ENCODE data around the gene HOMER3.
"Not testable (repeated sequence)": the region's sequence is repeated elsewhere in the genome, so short reads cannot be mapped to it uniquely, and the experiment has no call there.

Gene HOMER3

GRCh38 chr19:18922228-18922985 lies 18.6 kb downstream of the HOMER3 start:
- DNase-seq (ENCODE audit: low read depth) = no peak

DNA sequence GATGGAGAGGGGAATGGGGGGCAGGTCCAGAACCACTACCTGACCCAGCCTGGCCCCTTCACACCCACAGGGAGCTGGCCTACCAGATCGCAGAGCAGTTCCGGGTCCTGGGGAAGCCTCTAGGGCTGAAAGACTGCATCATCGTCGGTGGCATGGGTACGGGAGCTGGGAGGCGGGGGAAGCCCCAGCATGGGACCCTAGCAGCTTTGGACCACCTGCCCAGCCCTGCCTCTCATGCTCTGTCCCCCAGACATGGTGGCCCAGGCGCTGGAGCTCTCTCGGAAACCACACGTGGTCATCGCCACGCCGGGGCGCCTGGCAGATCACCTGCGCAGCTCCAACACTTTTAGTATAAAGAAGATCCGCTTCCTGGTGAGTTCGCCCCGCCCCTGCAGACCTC lies 19.4 kb downstream of the HOMER3 start:
- DNase-seq (ENCODE audit: low read depth) = no peak

GRCh38 chr19:18920400-18920799 lies 20.6 kb downstream of the HOMER3 start:
- no peak for DNase-seq (ENCODE audit: low read depth)

DNA sequence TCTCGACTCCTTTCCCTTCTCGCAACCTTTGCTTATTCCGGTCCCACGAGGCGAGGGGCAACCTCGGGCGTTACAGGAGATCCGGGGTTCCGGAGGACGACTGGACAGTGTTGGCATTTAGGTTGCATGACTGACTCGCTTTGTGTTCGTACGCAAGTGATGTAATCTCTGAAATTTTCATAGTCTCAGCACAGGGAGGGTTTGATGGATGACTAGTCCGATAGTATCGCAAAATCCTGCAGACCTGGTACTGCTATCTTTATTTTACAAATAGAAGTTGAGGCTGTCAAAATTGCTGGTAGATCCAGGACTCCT lies 21.2 kb downstream of the HOMER3 start:
- no peak for DNase-seq (ENCODE audit: low read depth)

GRCh38 chr19:18919086-18919899 lies 21.7 kb downstream of the HOMER3 start, which contains the start of the genes COPE and DDX49:
COPE (minus strand) TSS chr19:18919387; CDS start chr19:18919348, 39 bp downstream.
DDX49 (plus strand) TSS chr19:18919715; CDS start chr19:18919742, 27 bp downstream.
- peak; percentile 99 for DNase-seq (ENCODE audit: low read depth)

DNA sequence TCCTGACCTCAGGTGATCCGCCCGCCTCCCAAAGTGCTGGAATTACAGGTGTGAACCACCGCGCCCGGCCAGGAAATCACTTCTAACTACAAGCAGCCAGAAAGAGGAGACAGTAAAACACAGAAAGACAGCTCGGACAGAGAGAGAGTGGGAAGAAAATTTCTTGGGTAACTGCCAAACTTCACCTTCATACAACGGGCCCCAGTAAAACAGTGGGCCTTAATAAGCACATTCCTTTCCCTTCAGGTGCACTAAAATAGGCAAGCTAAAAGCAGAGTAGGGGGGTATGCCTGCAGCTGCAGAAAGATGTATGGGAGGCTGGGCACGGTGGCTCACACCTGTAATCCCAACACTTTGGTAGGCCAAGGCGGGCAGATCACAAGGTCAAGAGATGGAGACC lies 23.4 kb downstream of the HOMER3 start:
- DNase-seq (ENCODE audit: low read depth) = not testable (repeated sequence)

- DNase-seq (ENCODE audit: low read depth) = peak; percentile 23
Measured at GRCh38 chr19:18915639-18916038, 25.4 kb downstream of the HOMER3 start.

DNA sequence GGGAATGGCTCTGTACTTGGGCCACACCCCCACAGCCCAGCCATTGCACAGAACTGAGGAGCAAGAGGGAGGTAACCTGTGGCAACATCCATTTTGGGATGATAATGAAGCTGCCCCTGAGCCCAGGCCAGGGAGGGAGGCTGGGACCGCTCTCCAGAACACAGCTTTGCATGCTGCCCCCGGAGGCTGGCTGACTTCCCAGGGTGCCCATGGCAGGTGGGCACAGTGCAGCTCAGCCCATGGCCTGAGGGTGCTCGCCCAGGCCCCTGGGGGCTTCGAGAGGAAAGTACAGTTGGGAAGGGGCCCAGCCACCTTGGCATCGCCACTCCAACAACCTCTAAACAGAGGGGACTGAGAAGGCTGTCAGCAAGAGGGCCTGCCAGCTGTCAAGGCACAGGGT lies 27.6 kb downstream of the HOMER3 start:
- no peak for DNase-seq (ENCODE audit: low read depth)

DNA sequence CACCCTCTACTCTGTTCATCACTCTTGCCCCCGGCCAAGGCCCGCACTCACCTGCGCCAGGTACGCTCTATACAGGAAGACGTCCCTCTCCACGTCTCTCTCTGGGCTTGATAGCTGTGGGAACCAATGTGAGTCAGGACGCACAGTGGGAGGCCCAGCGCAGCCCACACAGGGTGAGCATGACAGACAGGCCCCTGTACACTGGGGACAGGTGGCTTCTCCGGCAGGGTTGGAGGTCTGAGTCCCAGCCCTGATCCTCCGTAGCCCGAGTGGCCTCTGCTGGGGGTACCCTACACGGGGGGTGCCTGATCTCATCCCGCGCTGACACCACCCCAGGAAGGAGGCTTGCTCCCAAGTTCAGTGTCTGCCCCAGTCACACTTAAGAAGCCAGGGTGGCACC lies 28.1 kb downstream of the HOMER3 start:
- DNase-seq (ENCODE audit: low read depth) = no peak

DNA sequence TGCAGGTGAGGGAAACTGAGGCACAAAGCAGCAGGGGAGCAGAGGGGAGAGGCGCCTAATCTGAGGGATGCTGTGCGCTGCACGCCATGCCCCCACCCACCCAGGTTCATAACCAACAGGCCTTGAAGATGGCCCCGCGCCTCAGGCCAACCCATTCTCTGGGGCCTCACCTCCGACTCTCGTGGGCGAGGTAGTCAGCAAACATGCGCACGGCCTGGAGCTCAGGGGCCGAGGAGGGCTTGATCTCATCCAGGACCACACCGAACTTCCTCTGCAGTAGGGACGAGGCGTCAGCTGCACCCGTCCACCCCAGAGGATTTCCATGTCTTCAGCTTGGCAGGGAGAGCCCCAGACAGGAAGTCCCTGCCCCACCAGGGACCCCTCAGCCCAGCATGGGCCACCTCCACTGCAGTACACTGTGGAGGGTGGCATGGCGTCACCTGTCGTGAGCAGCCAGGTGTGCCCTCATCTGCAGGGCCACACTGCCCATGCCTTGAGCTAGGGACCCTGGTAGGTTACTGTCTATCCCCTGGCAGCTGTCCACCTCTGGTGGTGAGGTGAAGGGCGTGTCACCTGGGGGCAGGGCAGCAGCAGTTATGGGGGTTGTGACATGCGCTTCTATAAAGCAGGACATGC lies 30.1 kb downstream of the HOMER3 start:
- no peak for DNase-seq (ENCODE audit: low read depth)

- no peak for DNase-seq (ENCODE audit: low read depth)
Measured at GRCh38 chr19:18910010-18910409, 31.0 kb downstream of the HOMER3 start.

DNA sequence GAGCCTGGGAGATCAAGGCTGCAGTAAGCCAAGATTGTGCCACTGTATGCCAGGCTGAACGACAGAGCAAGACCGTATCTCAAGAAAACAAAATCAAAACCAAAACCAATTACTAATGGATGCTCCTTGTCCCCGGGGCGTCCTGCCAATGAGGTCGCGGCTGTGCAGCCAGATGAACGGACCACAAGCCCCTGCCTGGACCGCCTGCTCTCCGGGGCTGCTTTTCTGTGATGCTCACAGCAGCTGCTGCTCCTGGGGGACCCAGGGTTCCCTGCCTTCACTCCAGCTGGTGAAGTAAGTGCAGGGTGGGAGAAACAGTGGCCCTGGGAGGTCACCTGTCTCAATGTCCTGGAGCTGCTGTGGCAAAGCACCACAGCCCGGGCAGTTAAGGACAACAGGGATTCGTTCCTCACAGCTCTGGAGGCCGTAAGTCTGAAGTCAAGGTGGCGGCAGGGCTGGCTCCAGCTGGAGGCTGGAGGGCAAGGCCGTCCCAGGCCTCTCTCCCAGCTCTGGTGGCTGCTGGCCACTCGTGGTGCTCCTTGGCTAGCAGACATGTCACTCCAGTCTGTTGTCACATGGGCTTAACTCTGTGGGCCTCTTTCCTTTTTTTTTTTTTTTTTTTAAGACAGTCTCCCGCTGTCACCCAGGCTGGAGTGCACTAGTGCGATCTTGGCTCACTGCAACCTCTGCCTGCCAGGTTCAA lies 31.9 kb downstream of the HOMER3 start:
- no peak for DNase-seq (ENCODE audit: low read depth)

DNA sequence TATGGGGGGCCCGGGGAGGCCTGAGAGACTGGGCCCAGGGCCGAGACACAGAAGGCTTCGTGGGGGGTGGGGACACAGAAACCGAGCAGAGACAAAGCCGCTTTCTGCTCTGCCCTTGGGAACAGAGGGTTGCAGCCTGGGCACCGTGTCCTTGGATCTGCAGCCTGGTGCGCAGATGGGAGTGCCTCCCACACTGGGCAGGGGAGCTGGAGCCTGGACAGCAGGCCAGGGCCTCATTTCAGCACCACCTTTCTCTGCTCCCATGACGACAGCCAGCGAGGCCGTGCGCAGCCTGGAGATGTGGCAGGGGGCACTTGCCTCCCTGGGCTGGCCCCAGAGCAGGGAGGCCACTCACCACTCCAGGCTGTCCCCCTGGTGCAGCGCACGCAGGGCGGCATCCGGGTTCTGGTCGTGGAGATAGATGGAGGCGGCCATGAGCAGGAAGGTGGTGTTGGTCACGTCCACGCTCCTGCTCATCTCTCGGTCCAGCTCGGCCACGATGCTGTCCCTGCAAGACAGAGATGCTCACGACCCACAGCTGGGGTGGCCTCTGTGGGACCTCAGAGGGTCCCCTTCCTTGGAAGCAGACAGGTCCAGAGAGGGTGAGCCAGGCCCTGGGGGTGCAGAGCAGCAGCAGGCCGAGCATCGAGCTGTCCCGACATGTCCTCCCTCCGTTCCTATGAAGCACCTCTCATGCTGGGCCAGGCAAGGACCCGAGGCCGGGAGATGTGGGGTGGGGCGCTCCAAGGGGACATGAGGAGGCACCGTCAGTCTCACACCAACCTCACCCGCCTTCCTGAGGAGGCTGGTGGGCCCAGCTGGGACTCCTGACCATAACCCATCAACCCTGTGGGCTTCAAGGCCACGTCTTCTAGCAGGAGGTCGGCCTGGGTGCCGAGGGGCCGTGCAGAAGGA lies 34.2 kb downstream of the HOMER3 start:
- no peak for DNase-seq (ENCODE audit: low read depth)

DNA sequence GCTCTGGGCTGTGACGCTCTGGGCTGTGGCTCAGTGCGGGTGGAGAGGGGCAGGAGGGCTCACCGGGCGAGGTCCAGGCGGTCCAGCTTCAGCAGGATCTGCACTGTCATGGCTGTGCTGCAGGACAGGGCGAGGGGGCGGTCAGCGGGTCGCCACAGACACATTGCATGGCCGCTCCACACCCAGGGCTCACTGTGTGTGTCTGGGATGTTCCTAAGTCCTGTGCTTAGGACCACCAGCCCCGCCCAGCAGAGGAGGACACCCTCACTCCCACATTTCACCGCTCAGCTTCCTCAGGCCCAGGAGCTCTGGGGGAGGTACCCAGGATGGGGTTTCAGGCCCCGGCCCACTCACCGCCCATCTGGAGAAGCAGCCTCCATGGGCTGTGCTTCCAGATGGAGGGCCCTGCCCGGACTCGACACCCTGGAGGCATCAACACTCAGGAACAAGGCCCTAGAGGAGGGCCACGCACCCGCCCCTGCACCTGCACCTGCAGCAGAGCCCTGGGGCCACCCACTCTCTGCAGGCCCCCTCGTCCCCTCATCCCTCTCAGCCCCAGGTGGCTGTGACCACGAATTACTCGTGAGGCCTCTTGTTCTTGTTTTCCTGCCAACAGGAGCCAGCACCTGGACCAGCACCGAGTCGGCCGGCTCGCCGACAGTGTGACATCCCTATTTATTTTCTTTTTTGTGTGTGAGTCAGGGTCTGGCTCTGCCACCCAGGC lies 35.3 kb downstream of the HOMER3 start:
- no peak for DNase-seq (ENCODE audit: low read depth)

DNA sequence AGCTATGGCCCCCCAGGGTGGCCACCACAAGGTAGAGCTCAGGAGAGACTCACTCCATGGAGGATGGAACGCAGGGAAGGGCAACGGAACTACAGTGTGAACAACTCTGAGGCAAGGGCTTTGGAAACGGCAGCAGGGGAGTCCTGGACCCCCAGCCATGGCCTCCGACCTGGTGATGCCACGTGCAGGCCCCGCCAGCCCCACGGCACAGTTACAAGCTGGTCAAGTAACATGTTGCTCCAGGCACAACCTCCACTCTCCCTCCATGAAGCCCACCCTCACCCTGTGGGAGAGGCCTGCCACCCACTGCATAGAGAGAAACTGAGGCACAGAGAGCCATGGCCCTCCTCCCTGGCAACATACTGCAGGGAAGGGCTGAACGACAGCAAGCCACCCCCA lies 36.0 kb downstream of the HOMER3 start:
- DNase-seq (ENCODE audit: low read depth) = no peak

GRCh38 chr19:18904334-18905057 lies 36.5 kb downstream of the HOMER3 start:
- DNase-seq (ENCODE audit: low read depth) = no peak

- DNase-seq (ENCODE audit: low read depth) = no peak
Measured at GRCh38 chr19:18903156-18904037, 37.6 kb downstream of the HOMER3 start.

DNA sequence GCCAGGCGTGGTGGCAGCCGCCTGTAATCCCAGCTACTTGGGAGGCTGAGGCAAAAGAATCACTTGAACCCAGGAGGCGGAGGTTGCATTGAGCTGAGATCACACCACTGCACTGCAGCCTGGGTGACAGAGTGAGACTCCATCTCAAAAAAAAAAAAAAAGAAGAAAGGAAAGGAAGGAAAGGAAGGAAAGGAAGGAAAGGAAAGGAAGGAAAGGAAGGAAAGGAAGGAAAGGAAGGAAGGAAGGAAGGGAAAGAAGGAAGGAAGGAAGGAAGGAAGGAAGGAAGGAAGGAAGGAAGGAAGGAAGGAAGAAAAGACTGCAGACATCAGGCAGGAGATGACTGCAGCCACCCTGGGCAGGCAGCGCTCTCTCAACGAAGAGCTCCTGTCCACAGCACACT lies 38.5 kb downstream of the HOMER3 start:
- DNase-seq (ENCODE audit: low read depth) = not testable (repeated sequence)

DNA sequence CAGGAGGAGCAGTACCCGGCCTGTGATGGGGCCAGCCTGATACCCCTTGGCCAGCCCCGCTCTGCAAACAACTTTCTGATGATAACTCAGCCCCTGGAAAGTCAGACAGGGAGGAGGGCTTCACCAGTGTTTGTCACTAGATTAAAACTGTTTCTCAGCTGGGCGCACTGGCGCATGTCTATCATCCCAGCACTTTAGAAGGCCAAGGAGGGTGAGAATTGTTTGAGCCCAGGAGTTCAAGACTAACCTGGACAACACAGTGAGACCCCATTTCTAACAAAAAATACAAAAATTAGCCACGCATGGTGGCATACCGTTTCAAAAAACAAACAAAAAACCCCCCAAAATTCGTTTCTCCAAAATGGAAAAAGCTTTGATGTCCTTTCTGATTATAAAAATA lies 39.5 kb downstream of the HOMER3 start:
- DNase-seq (ENCODE audit: low read depth) = no peak

Data from fibroblast of the conjunctiva (primary cell).